DMS79 (cell line): ENCODE data around the gene TMED5.
"Not testable (repeated sequence)": the region's sequence is repeated elsewhere in the genome, so short reads cannot be mapped to it uniquely, and the experiment has no call there.

Experiments used
- DNase-seq: peaks from one replicate; lab custom pipeline; 2025; lab: John Stamatoyannopoulos, UW

Gene TMED5

DNA sequence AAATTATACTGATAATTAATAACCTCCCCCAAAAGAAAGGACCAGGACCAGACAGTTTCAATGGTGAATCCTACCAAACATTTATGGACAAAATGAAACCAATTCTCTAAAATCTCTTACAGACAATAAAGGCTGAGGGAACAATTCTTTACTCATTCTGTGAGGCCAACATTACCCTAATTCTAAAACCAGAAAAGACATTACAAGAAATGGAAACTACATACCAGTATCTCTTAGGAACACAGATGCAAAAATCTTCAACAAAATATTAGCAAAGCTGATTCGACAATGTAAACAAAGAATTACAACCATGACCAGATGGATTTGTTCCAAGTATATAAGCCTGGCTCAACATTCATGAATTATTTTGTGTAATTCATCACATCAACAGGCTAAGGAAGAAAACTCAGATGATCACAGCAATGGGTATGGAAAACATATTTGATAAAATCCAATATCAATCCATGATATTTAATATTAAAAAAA lies 8.6 kb downstream of the TMED5 start:
- no peak for DNase-seq

DNA sequence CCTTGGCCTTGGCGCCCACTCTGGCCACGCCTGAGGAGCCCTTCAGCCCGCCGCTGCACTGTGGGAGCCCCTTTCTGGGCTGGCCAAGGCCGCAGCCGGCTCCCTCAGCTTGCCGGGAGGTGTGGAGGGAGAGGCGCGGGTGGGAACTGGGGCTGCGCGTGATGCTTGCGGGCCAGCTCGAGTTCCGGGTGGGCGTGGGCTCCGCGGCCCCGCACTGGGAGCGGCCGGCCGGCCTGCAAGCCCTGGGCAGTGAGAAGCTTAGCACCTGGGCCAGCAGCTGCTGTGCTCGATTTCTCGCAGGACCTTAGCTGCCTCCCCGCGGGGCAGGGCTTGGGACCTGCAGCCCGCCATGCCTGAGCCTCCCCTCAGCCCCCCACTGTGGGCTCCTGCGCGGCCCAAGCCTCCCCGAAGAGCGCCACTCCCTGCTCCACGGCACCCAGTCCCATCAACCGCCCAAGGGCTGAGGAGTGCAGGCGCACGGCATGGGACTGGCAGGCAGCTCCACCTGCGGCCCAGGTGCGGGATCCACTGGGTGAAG lies 10.0 kb downstream of the TMED5 start:
- not testable (repeated sequence) for DNase-seq

DNA sequence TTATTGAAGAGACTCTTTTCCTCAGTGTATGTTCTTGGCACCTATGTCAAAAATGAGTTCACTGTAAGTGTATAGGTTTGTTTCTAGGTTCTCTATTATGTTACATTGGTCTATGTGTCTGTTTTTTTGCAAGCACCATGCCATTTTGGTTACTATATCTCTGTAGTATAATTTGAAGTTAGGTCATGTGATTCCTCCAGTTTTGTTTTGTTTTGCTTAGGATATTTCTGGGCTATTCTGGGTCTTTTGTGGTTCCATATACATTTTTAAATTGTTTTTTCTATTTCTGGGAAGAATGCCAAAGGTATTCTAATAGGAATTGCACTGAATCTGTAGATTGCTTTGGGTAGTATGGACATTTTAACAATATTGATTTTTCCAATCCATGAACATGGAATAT lies 13.2 kb downstream of the TMED5 start:
- no peak for DNase-seq

DNA sequence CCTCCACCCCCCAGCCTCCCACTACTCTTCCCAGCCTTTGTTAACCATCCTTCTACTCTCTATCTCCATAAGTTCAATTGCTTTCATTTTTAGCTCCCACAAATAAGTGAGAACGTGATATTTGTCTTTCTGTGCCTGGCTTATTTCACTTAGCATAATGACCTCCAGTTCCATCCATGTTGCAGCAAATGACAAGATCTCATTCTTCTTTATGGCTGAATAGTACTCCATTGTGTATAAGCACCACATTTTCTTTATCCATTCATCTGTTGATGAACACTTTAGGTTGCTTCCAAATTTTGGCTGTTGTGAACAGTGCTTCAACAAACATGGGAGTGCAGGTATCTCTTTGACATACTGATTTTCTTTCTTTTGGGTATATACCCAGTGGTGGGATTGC lies 14.3 kb downstream of the TMED5 start:
- not testable (repeated sequence) for DNase-seq

DNA sequence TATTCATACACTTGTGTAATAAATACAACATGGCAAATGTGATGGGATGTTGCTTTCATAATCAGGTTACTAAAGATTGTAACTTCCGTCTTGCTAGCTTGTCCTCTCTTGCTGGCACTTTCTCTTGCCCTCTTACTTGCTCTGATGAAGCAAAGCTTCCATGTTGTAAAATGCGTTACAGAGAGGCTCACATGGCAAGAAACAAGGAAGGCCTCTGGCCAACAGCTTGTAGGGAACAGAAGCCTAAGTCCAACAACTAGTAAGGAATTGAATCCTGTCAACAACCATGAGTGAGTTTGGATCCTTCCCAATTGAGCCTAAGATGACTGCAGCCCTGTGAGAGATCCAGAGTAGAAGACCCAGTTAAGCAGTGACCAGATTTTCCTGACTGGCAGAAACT lies 15.4 kb downstream of the TMED5 start:
- no peak for DNase-seq

DNA sequence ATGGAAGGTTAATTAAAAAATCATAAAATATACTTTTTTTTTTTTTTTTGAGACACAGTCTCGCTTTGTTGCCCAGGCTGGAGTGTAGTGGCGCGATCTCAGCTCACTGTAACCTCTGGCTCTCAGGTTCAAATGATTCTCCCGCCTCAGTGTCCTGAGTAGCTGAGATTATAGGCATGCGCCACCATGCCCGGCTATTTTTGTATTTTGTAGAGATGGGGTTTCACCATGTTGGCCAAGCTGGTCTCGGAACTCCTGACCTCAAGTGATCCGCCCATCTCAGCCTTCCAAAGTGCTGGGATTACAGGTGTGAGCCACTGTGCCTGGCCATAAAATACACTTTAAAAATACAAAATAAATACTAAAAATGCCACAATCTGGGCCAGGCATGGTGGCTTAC lies 16.9 kb downstream of the TMED5 start:
- not testable (repeated sequence) for DNase-seq

DNA sequence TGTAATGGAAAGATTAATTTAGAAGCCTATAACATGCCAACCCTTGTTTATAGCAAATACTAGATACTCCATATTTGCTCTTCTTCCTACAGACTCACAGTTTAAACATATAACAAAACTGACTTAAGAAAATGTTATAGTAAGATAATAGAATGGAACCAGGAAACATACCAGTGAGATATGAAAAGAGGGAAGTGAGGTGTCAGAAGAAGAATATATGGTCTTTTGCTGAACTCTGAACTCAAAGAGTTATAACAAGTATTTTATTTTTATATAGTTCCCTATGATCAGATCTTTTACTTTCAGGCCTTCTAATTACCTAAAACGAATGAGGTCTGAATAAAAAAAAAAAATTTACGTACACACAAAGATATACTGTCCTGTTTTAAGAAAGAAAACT lies 20.9 kb downstream of the TMED5 start:
- DNase-seq = no peak

DNA sequence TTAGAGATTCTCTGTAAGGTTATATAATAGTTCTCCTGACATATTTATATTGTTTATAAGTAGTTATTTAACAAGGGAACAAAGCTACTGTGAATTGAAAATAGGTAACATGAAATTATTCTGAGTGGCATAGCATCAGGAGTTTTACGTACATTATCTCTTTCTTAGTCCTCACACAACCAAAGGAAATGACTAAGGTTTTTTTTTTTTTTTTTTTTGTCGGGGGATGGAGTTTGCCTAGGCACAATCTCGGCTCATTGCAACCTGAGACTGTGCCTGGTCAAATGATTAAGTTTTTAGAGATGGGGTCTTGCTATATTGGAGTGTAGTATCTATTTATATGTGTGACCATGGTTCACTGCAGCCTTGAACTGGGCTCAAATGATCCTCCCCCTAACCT lies 24.9 kb downstream of the TMED5 start:
- no peak for DNase-seq

DNA sequence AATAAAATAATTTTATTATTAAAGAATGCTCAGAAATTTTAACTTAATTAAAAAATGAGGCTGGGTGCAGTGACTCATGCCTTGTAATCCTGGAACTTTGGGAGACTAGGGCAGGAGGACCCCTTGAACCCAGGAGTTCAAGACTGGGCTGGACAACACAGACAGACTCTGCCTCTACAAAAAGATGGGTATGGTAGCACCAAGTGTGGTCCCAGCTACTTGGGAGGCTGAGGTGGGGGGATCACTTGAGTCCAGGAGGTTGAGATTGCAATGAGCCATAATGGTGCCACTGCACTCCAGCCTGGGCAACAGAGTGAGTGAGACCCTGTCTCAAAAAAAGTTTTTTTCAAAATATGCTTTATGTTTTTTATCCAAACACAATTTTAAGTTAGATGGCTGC lies 25.3 kb downstream of the TMED5 start:
- no peak for DNase-seq

DNA sequence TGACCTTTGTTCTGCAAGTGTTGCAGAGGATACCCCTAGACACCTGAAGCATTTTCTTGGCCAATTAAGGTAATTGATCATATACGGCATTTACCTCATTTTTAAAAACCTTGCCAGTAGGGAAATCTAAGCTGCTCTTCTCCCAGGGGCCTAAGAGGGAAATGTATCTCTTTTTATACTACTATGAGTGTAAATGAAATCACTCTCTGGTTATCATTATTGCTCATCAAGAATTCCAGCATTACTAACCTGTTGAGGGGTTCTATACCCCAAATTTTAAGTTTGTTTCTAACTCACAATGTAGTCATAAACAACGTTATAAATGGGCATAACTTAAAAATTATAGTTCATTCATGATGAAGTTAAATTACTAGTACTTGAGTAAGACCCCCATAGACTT lies 27.4 kb downstream of the TMED5 start:
- DNase-seq = no peak

DNA sequence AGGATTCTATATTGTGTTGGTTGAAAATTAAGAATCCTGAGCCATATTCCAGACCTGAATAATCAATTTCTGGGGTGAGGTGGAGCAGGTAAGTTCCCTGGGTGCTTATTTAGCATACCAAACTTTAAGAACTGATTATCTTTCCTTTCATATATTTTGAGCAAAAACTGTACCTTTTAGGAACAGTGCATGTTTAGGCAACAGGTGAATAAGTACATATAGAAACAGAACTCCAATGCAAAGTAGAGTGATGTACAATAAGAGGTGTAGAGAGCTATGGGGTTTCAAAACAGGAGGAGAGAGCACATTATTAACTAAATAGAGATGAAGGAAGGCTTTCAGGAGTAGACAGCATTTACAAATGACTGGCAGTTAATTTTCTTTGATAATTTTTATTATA lies 28.7 kb downstream of the TMED5 start:
- DNase-seq = no peak

DNA sequence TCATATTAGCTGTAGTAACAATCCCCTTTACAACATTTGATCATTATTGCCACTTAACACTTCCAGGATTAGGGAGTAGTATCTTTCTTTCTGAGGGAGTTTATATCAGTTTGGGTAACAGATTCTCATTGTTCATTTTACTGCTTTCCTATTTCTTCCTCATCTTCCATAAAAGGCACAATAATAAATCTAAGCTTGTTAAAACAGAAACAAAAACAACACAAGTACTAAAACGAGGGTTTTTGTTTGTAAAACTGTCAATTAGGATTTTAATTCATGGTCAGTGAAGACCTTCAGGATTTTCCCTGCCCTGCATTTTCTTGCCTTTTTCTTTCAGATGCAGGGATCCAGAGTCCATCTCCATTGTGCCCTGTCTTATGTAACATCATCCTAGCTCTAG lies 29.5 kb downstream of the TMED5 start:
- DNase-seq = no peak

DNA sequence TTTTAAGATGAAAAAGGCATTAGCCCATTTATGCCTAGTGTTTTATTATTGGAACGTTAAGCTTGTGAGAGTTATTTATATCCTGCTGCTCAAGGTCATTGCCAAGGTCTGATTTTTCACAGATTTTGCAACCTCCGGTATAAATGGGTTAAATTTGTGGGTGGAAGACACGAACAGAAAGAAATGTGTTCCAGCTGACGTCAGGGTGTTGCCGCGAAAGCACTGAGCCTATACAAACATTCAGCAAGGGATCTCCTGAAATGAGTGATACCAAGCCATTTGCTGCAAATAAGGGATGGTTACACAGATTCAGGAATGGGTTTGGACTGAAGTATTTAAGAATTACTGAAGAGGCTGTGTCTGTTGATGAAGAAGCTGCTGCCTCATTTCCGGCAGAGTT lies 32.2 kb downstream of the TMED5 start:
- no peak for DNase-seq

DNA sequence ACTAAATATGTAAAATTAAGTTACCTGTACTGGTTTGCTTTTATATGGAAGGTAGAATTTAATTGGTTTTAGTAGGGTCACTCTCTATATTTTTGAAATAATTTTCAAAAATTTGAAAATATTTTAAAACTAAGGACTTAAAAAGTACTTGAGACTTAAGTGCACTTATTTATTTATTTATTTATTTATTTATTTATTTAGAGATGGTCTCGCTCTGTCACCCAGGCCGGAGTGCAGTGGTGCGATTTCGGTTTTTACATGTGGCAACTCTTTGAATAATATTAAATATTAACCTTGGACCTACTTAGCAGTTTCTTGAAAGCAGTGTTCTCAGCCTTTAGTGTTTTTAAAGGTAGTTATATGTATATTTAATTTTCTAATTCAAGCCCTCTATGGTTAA lies 36.4 kb downstream of the TMED5 start:
- no peak for DNase-seq

DNA sequence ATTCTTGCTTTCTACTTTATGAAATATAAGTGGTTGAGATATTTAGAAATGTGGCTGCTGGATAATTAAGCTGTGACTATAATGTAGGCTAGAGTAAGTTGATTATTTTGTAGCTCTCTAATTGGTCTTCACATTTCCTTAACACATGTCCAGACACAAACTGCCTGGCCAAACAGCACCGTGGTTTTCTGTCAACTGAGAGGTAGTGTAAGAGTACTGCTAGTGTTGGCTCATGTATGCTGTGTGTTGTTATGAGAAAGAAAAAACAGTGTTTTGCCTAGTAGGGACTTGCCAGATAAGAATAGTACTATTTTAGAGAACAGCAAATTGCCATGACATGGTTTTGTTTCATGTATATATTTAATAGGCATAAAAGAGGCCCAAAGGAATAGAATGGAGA lies 37.1 kb downstream of the TMED5 start:
- no peak for DNase-seq

DNA sequence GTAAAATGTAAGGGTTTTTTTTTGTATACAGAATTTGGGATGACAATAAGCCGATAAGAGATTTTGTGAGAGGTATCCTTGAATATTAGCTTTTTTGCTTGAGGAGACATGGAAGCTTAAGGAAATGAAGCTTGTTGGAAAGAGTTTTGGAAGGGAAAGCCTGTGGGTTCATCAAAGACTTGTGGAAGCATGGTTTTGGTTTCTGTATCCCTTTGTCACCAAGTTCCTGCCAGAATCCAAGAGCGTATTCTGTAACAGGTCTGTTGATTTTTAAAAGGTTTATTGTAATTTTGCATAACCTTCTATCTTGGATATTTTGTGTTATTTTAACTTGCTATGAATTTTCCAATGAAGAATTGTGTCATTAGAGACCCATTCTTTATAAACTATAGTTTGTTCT lies 38.1 kb downstream of the TMED5 start:
- no peak for DNase-seq

DNA sequence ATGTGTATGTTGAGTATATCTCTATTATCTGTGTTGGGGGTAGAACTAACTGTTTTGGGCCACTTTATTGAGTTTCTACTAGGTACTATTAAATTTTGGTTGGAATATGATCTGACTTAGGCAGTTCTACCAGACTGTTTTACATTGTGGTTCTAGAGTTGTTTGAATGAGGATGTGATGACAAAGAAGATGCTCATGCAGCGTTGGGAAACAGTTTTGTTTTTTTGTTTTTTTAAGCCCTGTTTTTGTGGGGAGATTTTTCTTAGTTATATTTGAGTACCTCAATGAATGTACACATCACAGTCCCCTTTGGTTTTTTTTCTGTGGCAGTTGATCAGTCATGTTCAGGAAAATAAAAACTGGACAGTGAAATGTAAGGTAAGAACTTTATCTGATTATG lies 40.1 kb downstream of the TMED5 start:
- no peak for DNase-seq

DNA sequence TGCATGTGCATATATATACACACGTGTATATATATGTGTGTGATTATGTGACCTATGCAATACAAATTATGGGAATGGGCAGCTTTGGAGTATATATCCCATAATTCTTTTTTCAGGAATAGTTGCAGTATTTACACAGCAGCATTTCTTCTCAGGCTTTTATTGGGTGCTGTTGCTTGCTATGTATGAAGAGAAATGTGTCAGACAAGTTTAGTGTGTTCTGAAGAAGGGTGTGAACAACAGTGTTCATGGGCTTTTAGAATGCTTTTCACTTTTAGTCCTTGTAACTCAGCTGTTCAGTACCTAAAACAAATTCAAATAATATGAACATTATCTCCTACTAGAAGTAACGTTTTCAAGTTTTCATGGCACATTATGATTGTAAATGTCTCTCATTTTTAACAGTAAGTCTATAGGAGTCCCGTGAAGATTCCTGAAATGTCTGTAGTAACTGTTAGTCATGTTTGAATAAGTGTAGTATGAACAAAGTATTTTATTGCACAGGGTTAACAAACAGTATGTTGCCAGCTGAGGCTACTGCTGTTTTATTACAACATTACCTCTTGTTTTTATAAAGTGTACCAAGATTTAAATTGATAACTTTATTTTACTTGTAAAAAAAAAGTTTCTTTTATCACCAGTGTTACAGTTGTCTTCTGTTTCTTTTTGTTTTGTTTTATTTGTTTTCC lies 42.5 kb downstream of the TMED5 start:
- no peak for DNase-seq

DNA sequence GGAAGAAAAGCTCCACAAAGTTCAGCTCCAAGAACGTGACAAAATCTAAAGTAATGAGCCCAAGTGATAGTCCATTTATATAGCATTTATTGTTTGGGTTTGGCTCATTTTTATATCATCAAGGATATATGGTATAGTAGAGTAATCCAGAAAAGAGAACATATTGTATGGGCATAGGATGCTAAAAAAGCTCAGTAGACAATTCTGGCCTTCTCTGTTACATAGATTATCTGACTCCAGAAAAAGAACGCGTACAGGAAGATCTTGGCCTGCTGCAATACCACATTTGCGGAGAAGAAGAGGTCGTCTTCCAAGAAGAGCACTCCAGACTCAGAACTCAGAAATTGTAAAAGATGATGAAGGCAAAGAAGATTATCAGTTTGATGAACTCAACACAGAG lies 43.8 kb downstream of the TMED5 start:
- DNase-seq = no peak

DNA sequence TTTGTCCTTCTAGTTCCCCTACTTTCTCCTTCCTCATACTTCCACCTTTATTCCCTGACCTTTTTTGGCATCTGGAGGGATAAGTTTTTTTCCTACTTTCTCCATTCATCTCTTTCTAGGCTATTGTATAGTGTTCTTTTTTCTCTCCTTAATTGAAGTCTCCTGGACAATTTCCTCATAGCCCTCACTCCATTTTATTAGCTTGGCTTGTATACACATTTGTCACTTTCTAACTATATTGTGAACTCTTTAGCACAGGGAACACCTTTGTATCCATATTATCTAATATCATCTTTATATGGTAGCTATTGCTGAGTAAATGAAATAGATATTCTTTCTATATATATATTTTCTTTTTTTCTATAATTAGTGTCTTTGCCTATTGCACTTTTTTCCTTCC lies 47.6 kb downstream of the TMED5 start:
- no peak for DNase-seq

DNA sequence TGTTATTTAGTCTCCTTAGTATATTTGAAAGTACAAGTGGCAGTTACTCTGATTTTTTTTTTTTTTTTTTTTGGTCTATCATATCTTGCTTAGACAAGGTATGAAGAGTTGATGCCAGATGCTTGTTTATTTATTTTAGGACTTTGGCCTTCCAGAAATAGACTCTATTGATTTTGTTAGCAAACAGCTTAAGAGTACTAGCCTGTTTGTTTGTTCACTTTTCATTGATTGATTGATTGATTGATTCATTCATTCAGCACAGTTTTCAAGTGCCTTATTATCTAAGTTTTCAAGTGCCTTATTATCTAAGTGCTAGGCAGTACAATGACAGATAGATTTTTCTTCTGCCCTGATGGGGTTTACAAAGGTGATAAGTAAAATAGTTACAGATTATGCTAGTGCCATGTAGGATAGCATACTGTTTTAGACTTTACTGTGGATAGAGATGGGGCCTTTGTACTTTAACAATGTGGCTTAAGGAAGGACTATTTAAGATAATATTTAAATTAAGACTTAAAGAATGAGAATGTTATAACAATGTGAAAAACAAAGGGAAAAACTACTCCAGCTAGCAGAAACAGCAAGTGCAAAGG lies 50.6 kb downstream of the TMED5 start:
- DNase-seq = no peak

DNA sequence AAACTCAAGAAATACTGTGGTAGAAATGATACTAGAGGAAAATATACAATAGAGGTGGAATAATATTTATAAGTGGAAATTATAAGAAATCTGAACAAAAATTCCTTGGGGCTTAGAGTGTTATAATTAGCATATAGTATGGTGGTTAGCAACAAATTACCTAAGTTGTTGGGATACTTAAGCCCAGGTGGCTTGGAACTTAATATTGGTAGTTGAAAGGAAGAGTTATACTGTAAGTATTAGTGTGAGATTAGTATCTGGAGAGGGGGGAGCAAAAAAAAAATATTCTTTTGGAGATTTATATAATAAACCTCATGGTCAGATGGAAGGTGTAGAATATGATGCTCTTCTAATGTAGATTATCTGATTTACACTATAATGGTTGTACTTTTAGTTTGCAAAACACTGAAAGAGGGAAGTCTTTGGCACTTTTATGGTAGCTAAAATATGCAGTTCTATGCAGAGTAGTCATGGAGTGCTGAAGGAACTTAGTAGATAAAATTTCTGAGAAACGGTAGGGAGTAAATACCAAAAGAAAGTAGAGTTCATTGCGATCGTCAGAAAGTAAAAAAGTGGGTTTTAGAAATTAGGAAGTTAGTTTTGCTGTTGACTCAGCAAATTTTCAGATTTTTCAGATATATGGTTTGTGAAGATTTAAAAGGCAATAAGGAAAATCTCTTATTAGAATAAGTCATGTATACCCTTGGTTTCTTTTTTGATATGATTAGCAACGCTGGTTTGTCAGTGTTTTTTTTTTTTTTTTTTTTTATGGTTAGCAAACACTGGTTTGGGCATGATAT lies 55.5 kb downstream of the TMED5 start:
- DNase-seq = no peak

DNA sequence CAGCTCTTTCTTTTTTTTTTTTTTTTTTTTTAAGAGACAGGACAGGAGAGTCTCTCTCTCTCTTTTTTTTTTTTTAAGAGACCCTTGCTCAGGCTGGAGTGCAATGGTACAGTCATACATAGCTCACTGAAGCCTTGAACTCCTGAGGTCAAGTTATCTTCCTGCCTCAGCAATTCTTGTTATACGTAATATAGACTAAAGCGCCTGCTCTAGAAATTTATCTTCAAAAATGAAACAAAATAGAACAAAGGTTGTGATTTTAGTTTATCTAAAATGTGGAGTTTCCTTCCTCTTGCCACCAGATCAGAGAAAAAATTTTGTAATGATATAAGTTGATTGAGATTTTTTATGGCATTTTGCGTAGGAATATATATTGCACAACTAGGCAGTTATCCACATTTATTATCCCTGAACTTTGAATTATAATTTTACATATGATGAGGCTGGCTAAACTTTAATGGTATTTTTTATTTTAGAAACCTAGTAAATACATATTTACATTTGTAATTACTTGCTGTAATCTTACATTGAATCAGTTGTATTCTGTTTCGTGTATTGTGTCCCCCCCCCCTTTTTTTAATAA lies 56.9 kb downstream of the TMED5 start:
- no peak for DNase-seq
